ES-I3 (cell line): Measurements from ENCODE around the gene CST4.

ENCODE experiments used
- H3K36me3 ChIP-seq: 2 replicates; pipeline ENCODE4 v1.6.1; 2013; ENCODE audit warnings: mild to moderate bottlenecking, low read length, control low read depth, moderate library complexity; ENCODE audit not compliant: insufficient read depth
- H3K4me1 ChIP-seq: 2 replicates; pipeline ENCODE4 v1.6.1; 2013; ENCODE audit warnings: mild to moderate bottlenecking, control low read depth, low read length; ENCODE audit not compliant: insufficient read depth
- H3K9ac ChIP-seq: 2 replicates; pipeline ENCODE4 v1.6.1; 2013; ENCODE audit warnings: low read depth, mild to moderate bottlenecking, low read length, moderate library complexity
- H3K9me3 ChIP-seq: 2 replicates; pipeline ENCODE4 v1.6.1; 2013; ENCODE audit warnings: mild to moderate bottlenecking, low read length, moderate library complexity; ENCODE audit not compliant: control insufficient read depth, insufficient read depth

The CST4 gene

DNA sequence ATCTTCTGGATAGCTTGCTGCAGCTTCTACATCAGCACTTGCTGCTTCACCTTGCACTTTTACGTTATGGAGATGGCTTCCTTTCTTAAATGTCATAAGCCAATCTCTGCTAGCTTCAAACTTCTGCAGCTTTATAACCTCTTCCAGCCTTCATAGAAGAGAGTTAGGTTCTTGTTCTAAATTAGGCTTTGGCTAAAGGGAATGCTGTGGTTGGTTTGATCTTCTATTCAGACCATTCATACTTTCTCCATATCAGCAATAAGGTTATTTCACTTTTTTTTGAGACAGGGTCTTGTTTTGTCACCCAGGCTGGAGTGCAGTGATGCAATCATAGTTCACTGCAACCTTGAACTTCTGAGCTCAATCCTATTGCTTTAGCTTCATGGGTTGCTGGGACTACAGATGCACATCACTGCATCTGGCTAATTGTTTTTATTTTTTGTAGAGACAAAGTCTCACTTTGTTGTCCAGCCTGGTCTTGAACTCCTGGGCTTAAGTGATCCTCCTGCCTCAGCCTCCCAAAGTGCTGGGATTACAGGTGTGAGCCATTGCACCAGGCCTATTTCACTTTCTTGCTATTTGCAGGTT is 38.9 kb downstream of the CST4 start:
- Histone ChIP-seq H3K9me3 (no peaks in the 10 kb centered on the region), H3K4me1 (no peaks in the 10 kb centered on the region), H3K36me3 (no peaks in the 10 kb centered on the region), H3K9ac (no peak overlapping the region)

DNA sequence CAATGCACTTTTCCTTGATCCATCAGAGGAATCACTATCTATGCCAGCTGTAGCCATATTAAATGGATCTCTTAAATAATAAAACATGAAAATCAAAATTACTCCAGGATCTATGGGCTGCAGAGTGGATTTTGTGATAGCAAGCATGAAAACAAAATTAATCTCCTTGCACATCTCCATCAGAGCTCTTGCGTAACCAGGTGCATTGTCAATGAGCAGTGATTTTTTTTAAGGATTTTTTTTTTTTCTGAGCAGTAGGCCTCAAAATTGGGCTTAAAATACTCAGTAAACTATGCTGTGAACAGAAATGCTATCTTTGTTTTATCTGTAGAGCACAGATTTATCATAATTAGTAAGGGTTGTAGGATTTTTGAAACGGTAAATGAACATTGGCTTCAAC is 39.6 kb downstream of the CST4 start:
- no peak overlapping the region for H3K9ac ChIP-seq
- H3K9me3 ChIP-seq, result no peaks in the 10 kb centered on the region
- H3K36me3 ChIP-seq, result no peaks in the 10 kb centered on the region
- no peaks in the 10 kb centered on the region for H3K4me1 ChIP-seq

DNA sequence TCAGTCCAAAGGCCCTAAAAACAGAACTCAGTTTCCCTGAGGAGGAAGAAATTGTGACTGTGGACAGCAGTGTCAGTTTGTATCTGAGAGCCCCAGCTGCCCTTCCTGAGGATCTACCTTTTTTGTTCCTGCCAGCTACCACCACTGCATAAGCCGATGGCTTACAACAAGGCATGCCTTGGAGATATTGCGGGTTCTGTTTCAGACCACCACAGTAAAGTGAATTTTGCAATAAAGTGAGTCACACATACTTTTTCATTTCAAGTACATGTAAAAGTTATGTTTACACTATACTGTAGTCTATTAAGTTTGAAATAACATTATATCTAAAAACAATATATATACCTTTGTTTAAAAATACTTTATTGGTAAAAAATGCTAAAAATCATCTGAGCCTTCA is 41.5 kb downstream of the CST4 start:
- no peak overlapping the region for H3K9ac ChIP-seq
- H3K4me1 ChIP-seq, result peaks cover 3% of the 10 kb centered on the region; the same call in 1 of the 2 replicates
- H3K36me3 ChIP-seq, result no peaks in the 10 kb centered on the region
- H3K9me3 ChIP-seq, result no peaks in the 10 kb centered on the region

DNA sequence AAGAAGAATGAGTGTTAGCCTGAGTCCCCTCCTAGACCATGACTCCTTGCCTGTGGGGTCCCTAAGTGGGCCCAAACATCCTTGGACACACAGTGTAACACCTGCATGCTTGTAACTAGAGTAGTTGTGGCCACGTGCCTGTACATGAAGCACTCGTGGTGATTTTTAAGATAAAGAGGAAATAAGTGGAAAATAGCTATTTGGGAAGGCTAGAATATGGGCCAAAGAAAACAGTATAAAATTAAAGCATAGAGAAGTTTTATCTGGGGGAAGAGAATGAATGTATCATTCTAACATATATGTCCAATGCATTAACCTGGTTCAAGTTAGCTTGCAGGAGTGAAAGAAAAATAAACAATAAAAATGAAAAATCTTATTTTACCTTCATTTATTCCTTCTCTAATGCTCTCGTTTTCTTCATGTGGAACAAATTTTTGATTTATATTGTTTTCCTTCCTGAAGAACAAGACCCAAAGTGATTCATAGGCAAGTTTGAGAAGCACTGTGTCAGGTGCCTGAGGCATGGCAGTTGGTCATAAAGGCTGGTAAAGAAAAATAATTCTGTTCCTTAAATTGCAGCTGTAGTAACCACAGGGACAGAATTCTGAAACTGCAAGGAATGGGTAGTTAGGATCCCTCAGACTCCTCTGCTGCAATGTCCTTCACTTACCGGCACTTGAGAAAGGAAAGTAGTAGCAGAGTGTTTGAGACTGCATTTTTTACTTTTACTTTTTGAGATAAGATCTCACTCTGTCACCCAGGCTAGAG is 42.5 kb downstream of the CST4 start:
- Histone ChIP-seq H3K9ac (no peak overlapping the region), H3K9me3 (no peaks in the 10 kb centered on the region), H3K36me3 (no peaks in the 10 kb centered on the region), H3K4me1 (peaks cover 9% of the 10 kb centered on the region; the same call in 1 of the 2 replicates)

DNA sequence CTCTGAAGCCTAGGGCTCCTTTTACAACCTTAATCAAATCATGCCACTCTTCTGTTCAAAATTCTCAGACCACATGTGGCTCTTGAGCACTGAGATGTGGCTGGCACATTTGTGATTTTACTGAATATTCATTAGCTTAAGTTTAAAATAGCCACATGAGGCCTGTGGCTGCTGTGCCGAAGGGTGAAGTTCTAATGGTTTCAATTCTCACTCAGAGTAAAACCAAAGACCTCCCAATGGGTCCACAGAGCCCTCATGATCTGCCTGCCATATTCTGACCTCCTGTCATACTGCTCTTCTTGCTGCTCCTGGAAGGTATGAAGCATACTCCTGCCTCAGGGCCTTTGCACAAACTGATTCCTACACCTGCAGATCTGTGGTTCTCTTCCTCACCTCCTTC is 43.3 kb downstream of the CST4 start:
- Histone ChIP-seq H3K36me3 (no peaks in the 10 kb centered on the region), H3K9me3 (no peaks in the 10 kb centered on the region), H3K4me1 (peaks cover 9% of the 10 kb centered on the region; the same call in 1 of the 2 replicates), H3K9ac (no peak overlapping the region)

DNA sequence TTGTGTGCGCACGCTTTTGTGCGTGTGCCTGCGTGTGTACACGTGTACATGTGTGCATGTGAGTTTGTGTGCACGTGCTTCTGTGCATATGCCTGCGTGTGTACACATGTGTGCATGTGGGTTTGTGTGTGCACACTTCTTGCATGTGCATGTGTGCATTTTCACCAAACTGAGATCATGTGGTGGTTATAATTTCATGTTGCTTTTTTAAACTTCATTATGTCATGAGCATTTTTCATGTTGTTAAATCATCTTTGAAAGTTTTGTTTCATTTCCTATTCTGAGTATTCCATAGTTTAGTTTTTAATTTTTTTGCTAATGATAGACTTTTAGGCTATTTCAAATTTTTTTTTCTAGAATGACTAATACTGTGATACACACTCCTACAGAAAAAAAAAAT is 44.7 kb downstream of the CST4 start:
- no peaks in the 10 kb centered on the region for H3K9me3 ChIP-seq
- H3K9ac ChIP-seq, result no peak overlapping the region
- no peaks in the 10 kb centered on the region for H3K36me3 ChIP-seq
- peaks cover 9% of the 10 kb centered on the region; the same call in 1 of the 2 replicates for H3K4me1 ChIP-seq

DNA sequence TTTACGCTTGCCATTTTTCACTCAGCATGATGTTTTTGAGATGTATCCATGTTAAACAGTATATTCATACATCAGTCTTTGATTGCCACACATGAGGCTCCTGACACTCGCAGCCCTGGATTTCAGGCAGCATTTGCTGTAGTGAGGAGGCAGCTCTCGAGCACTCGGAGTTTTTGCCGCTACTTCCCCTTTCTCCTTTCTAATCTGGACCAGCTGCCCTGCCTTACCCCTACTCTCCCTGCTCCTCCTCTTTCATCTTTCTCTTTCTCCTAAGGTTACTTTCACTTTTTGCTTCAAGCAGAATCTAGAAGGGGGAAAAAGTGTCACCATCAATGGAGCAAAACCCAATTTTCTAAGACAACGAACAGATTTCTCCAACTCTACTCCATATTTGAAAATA is 45.2 kb downstream of the CST4 start:
- no peak overlapping the region for H3K9ac ChIP-seq
- peaks cover 9% of the 10 kb centered on the region; the same call in 1 of the 2 replicates for H3K4me1 ChIP-seq
- H3K9me3 ChIP-seq, result no peaks in the 10 kb centered on the region
- no peaks in the 10 kb centered on the region for H3K36me3 ChIP-seq

DNA sequence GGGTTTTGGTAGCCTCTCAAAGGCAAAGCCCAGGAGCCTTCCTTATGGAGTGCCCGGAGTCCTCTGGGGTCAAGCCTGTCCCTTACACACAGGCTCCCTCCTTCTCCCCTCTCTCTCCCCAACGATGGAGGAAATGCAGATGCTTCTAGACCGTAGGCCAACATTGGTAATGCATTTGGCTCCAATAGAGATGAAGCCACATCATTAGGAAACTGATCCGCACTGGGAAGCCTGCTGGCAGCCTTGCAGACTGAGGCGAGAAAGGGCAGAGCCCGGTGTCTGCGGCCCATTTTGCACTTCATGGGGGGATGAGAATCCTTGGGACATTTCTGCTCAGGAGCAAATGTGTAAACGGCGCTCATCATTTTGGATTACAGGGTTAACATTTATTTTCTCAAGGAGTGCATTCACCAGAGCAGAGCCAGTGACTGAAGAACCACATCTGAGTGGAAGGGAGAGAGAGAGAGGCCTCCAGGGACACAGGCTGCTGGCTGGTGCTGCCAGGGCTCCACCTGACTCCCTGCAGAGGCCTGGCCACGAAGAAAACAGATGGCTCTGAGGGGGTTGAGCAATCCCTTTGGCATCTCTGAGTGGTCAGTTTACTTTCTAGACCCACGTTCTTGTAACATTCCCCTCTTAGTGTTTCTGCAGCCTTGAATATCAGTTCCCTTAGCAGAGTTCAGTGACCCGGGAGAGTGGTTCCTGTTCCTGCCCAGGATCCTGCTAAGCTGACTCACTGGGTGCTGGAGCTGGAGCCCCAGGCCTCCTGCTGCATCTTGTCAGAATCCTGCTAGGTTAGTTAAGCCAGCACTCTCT is 46.7 kb downstream of the CST4 start:
- Histone ChIP-seq H3K9ac (no peak overlapping the region), H3K4me1 (peaks cover 9% of the 10 kb centered on the region; the same call in 1 of the 2 replicates)

DNA sequence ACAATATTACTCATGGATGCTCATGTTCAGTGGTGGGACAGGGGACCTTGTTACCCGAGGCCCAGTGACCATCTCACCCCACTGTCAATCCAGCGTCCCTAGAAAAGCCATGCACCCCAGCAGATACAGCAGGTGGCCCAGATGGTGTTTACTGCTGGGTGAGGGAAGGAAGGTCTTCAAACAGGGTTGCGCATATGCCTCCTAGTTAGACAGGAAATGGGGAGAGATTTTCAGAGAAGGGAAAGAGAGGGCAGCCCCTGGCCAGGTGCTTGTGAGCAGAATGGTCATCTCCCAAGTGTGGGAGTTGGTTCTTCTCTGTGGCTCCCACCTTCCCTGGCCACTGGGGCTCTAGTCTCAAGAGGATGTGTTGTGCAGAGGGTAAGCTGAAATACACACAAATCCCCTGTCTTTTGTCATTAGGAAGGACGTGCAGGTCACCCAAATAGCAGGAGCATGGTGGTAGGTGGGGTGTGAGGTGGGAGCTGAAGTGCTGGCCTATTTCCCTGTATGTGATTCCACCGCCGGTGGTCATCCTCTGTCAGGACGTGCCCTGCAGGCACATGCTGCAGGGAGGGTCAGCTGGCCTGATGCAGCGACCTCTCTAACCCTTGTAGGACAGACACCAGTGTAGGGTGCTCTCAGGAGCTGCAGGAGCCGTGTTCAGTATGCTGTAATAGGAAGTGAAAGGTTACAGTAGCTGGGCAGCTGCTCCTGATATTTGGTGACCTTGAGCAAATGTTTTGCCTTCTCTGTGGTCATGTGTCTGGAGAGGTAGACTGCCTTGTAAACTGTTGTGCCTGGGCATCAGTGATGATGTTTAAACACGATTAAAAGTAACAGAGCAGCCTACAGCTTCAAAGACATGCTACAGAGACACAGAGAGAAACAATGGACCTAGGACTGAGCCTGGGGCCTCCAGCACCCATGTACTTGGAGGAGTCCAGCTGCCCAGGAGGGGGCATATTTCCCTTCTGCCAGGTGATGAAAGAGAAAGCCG is 47.9 kb downstream of the CST4 start:
- Histone ChIP-seq H3K4me1 (peaks cover 17% of the 10 kb centered on the region), H3K9ac (no peak overlapping the region), H3K9me3 (no peaks in the 10 kb centered on the region)

More for the DNA sequence above, 46.7 kb downstream of the CST4 start:
- H3K36me3 ChIP-seq, result no peaks in the 10 kb centered on the region
- no peaks in the 10 kb centered on the region for H3K9me3 ChIP-seq

DNA sequence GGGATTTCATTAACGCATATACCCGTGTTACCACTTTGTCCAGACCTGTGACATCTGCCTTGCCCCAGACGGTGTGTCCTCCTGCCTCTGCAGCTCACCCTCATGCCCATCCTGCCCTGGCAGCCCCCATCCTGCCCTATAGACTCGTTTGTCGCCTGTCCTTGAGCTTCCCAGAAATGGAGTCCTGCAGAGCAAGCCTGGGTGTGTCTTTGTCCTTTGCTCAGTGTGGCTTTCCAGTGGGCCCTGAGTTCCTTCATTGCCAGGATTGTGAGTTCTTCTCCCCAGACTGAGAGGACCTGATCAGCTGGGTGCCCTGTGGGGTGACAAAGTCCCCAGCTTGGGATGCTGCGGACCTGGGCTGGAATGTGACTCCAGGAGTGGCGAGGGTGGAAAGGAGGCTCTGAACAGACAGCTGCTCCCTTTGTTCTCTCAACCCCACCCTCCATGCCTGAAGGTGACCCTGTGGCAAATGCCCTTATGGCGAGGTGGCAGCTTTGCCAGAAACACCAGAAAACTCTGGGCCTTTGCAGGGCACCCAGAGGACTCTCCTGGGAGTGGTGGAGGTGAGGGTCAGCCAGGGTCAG is 48.7 kb downstream of the CST4 start:
- no peak overlapping the region for H3K9ac ChIP-seq
- no peaks in the 10 kb centered on the region for H3K9me3 ChIP-seq
- H3K4me1 ChIP-seq, result peaks cover 17% of the 10 kb centered on the region
- H3K36me3 ChIP-seq, result no peaks in the 10 kb centered on the region

More for the DNA sequence above, 47.9 kb downstream of the CST4 start:
- H3K36me3 ChIP-seq, result no peaks in the 10 kb centered on the region

DNA sequence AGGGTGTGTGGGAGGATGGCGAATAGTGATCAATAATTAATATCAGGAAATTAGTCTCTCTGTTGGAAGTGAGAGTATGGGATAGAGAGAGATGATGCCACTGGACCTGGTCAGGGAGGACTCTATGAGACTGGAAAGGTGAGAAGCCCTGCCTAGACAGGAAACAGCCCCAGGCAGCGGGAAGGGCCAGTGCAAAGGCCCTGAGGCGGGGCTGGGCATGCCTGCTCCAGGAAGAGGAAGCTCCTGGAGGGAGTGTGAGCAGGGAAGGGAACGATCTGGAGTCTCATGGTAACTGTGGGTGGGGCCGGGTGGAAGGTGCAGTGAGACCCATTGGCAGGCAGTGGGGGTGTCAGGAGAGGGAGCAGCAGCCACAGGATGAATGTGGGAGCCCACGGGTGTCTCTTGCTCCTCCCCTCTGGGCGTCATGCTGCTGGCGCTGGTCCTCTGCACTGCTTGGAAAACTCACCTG is 49.3 kb downstream of the CST4 start:
- Histone ChIP-seq H3K4me1 (peaks cover 17% of the 10 kb centered on the region), H3K9me3 (no peaks in the 10 kb centered on the region), H3K9ac (no peak overlapping the region), H3K36me3 (no peaks in the 10 kb centered on the region; the same call in 1 of the 2 replicates)

DNA sequence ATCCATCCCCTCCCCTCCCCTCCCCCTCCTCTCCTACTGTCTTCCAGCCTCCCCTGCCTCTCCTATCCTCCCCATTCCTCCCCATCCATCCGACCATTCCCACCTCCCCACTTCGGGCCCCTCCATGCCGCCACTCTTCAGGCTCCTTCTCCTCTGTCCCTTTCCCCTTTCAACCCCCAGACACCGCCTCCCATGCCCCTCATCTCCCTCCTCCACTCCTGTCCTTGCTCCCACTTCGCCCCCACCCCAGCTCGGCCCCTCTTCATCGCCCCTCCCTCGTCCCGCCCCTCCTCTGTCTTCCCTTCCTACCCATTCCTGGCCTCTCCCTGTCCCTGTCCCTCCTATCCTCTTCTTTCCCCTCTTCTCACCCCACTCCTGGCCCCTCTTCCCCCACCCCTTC is 50.5 kb downstream of the CST4 start:
- no peaks in the 10 kb centered on the region; the same call in 1 of the 2 replicates for H3K36me3 ChIP-seq
- peaks cover 17% of the 10 kb centered on the region for H3K4me1 ChIP-seq
- no peak overlapping the region for H3K9ac ChIP-seq
- H3K9me3 ChIP-seq, result no peaks in the 10 kb centered on the region
